OCI-M1 (cell line): Measurements from ENCODE around the gene SYNE2.

Experiments used
- DNase-seq: peaks from one replicate; lab custom pipeline; 2025; lab: John Stamatoyannopoulos, UW

Gene SYNE2

GRCh38 chr14:63963439-63963838 is 110.6 kb downstream of the SYNE2 start:
- no peak for DNase-seq

GRCh38 chr14:63964113-63964512 is 111.3 kb downstream of the SYNE2 start:
- no peak for DNase-seq

GRCh38 chr14:63966407-63966806 is 113.6 kb downstream of the SYNE2 start:
- DNase-seq = no peak

- DNase-seq = no peak
These were observed 119.6 kb downstream of the SYNE2 start for GRCh38 chr14:63972323-63972932.

GRCh38 chr14:63974176-63974575 is 121.4 kb downstream of the SYNE2 start:
- DNase-seq = no peak

- DNase-seq = no peak
These were observed 128.8 kb downstream of the SYNE2 start for GRCh38 chr14:63981569-63981968.

GRCh38 chr14:63982156-63982555 is 129.4 kb downstream of the SYNE2 start:
- DNase-seq = no peak

GRCh38 chr14:63982629-63983028 is 129.8 kb downstream of the SYNE2 start:
- DNase-seq = no peak

- no peak for DNase-seq
These were observed 134.2 kb downstream of the SYNE2 start for GRCh38 chr14:63986789-63987533.

- DNase-seq = no peak
These were observed 135.8 kb downstream of the SYNE2 start for GRCh38 chr14:63988579-63988978.

- DNase-seq = peak; percentile 10
These were observed 139.0 kb downstream of the SYNE2 start for GRCh38 chr14:63991833-63992232.

GRCh38 chr14:63992858-63993257 is 140.1 kb downstream of the SYNE2 start:
- no peak for DNase-seq

GRCh38 chr14:63993992-63994391 is 141.2 kb downstream of the SYNE2 start:
- DNase-seq = no peak

GRCh38 chr14:63995285-63995684 is 142.5 kb downstream of the SYNE2 start:
- DNase-seq = no peak

GRCh38 chr14:63996016-63996415 is 143.2 kb downstream of the SYNE2 start:
- DNase-seq = no peak

GRCh38 chr14:63996625-63997220 is 143.9 kb downstream of the SYNE2 start:
- no peak for DNase-seq

GRCh38 chr14:64000749-64001148 is 147.9 kb downstream of the SYNE2 start:
- DNase-seq = no peak

- DNase-seq = no peak
These were observed 153.0 kb downstream of the SYNE2 start for GRCh38 chr14:64005822-64006221.

GRCh38 chr14:64008016-64008415 is 155.2 kb downstream of the SYNE2 start:
- DNase-seq = no peak

- no peak for DNase-seq
These were observed 159.2 kb downstream of the SYNE2 start for GRCh38 chr14:64012003-64012402.

GRCh38 chr14:64012720-64013119 is 159.9 kb downstream of the SYNE2 start:
- DNase-seq = no peak

- no peak for DNase-seq
These were observed 172.7 kb downstream of the SYNE2 start for GRCh38 chr14:64025479-64025878.

- no peak for DNase-seq
These were observed 173.8 kb downstream of the SYNE2 start for GRCh38 chr14:64026600-64026999.
